ENCODE measurements around the gene KRTAP5-1.

Gene KRTAP5-1

DNA sequence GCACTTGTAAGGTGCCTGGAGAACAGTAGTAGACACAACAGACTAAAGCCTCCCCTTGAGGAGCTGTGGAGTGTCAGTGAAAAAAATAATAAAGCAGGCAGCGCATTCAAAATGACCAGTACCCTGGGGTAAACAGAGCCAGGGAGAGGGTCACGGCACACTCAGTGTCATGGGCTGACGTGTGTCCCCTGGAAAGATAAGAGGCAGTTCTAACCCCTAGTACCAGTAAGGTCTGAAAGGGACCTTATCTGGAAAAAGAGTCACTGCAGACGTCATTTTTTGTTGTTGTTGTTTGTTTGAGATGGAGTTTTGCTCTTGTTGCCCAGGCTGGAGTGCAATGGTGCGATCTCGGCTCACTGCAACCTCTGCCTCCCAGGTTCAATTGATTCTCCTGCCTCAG, 45.0 kb downstream of the KRTAP5-1 start:
- no peak for DNase-seq

DNA sequence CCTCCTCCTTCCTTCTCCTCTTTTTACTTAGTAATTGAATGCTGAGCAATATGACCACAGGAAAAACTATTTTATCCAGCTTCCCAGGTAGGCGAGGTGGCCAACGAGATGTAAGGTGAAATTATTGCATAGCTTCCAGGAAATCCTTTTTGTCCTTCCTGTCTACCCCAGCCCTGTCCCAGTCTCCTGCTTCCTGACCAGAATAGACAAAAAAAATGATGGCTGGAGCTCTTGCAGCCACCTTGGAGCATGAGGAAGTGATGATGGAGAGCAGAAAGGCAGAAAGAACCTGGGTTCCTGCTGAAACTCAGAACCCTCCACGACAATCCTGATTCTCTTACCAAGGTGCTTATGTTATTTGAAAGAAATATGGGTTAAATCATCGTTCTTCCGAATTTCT, 46.9 kb downstream of the KRTAP5-1 start:
- no peak for DNase-seq

DNA sequence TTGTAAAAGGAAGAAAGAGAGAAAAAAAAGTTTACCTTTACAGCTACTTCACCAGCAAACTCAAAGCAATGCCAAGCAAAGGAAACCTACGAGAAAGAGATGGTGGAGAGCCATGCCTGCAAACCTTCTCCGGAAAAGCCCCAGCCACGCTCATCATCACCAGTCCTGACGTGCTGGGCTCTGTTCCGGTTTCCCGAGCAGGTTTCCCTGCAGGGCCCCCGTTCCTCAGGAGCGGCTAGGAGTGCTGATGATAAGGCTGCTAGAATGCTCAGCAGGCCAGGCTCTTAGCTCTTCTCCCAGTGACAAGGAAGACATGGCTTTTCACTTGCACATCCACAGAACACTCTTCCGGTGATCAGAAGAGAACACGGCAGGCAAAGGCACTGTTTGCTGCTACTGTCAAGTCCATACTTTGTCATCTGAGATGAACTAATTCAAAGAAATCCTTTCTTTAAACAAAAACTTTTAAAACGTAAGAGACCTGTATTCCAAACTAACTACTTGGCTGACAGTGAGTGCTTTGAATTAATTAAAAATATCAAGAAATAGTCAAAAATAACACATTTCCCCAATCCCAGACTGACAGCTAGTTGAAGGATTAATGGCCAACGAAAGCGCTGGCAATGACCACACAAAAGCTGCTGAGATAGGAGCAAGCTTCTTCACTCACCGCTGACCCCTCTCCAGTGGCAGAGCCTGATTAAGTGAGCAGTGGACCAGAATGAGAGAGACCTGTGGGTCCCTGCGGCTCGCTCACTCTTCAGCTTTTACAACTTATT, 48.8 kb downstream of the KRTAP5-1 start:
- DNase-seq: no peak

DNA sequence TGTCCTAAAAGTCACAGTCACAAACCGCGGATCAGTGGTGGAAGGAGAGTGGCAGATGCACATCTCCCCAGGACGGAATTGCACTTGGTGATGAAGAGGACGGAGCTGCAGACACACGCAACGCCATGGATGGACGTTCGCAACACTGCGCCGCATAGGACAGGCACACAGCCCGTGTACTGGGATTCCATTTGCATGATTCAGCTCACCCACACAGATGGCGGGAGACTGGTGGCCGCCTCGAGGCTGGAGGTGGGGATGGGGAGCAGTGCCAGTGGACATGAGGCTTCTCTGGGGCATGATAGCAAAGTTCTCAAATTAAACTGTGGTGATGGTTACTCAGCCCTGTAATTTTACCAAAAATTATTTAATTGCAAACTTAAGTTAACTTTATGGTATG, 50.4 kb downstream of the KRTAP5-1 start:
- DNase-seq: no peak

Data from activated CD4-positive, alpha-beta T cell treated with anti-CD3 and anti-CD28 coated beads, Interleukin-2, amount 50 U/mL, for 48 hours (primary cell).